ENCODE measurements around the gene PIEZO1. TPM values are rescaled to one million over a fixed set of nuclear protein-coding genes. Genes with fewer than 3 reads are reported as not detected.

Gene PIEZO1
- total RNA-seq, 1 experiment from 2014 or later: 226 TPM

DNA sequence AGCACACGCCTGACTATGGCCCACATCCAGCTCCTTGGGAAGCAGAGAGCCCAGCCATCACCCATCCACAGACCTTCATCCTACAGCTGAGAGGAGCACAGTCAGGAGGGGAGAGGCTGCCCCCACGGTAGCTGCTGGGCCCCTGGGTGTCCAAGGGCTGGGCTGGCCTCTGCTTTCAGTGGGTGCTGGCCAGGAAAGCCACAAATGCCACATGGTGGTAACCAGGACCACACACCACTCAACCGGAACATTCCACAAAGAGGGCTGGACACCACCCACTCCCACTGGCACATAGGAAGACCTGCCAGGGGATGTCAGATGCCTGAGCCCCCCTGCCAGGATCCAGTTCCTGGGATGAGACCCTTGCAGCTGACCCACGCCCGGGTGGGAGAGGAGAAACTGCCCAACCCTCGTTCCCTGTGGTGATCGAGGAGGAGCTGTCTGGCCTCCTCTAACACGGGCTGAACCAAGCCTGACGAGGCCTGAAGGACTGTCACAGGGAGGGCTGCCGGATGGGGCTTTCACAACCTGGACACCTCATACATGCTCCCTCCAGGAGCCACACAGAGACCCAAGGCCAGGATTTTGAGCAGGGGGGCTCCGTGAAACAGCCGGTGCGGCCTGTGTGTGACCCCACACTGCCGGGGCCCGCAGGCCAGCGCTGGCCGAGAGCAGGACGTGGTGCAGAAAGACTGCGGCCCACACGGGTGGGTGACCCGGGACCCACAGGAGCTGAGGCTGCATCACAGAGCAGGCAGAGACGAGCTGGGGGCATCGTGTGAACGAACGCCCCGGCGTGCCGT lies 30.7 kb downstream of the PIEZO1 start:
- no peak for DNase-seq (ENCODE audit: low spot score)

DNA sequence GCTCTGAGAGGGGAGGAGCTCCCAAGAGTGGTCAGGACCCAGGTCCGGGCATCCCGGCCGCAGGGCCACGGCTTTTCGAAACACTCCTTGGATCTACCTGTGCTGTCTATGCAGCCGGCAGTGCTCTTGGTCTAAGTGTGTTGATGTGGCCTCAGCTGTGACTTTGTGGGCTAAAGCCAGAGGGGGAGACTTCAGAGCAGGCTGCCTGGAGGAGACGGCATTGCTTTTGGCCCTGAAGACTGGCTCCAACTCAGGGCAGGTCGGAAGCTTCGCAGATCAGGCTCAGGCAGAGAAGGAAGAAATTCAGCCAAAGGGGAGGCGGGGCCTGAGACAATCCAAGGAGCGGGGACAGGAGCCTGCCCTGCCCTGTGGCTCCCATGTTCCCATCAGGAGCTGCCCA lies 31.4 kb downstream of the PIEZO1 start:
- DNase-seq (ENCODE audit: low spot score): no peak

DNA sequence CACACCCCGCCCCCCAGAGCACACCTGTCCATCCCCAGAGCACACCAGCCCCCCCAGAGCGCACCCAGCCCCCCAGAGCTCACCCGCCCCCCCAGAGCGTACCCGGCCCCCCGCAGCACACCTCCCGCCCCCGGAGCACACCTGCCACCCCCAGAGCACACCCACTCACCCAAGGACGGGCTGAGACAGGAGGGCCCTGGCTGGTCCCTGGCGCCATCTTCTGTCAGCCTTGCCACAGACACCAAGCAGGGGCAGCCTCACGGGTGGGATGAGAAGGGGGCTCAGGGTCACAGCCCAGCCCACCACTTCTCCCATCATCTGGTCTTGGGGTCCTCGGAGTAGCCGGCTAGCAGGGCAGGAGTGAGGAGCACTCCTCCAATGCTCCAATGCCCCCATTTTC lies 31.8 kb downstream of the PIEZO1 start:
- no peak for DNase-seq (ENCODE audit: low spot score)

DNA sequence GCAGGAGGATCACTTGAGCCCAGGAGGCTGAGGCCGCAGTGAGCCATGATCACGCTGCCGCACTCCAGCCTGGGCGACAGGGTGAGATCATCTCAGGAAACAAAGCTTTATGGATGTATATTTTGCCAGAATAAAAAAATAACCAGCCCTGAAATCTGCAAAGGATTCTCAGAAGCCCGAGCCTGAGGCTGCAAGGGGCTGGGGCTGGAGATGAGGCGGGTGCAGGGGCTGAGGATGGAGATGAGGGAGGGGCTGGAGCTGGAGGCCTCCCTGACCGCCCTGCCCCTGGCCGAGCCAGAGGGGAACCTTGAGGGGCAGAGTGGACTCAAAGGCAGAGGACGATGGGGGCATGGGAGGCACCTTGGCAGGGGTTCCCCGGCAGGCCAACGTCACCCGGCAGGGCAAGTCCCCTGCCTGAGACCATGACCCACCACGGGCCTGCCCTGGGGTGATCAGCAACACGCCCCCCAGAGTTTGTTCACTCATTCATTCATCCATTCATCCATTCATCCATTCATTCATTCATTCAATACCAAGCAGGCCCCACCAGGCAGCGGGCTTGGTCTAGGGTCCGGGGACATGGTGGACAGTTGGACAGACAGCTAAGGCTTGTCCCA lies 32.5 kb downstream of the PIEZO1 start:
- DNase-seq (ENCODE audit: low spot score): no peak

DNA sequence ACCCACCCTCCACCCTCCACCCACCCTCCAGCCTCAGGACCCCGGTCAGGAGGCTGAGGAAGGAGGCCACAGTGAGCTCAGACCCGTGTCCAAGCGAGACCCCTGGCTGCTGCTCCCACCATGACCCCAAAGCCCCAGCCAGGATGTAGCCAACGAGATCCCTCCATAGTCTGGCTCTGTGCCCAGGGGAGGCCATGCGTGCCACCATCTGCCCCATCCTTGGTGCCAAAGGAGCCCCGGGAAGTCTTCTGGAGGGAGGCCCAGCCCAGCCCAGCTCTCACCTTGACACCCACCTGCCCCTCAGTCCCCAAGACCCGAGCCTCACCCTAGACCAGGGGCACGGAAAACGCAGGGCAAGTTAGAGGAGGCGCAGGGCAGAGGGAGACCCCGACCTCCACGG lies 34.2 kb downstream of the PIEZO1 start:
- no peak for DNase-seq (ENCODE audit: low spot score)

DNA sequence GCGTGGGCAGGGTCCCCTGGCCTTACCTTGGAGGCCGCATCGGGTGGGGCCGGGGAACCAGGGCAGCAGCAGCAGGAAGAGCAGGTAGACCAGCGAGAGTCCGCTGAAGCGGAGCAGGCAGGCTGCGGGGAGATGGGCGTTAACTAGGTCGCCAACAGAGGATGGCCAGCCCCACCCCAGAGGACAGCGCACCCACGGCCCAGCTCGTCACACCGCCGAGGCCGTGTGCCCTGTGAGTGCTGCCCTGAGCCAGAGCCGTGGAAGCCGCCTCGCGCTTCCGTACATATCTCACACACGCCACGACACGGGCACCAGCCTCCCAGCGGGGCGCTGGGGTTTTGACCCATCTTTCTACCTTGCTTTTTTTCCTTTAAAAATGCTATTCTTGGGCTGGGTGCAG lies 35.7 kb downstream of the PIEZO1 start:
- DNase-seq (ENCODE audit: low spot score): no peak

DNA sequence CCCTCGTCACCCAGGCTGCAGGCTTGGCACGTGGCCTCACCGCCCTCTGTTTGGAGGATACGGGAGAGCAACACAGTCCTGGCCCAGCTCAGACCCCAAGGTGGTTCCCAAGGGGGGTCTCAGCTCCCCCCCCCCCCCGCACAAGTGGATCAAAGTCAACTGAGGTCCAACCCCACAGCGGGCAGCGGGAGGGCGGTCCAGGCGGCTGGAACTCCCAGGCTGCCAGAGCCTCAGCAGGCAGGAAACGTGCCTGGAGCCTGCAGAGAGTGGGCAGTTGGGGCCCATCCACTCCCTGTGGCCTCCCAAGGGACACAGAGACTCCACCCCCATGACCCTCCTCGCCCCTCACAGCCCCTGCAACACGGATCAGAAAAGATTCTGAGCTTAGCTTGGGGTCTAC lies 36.7 kb downstream of the PIEZO1 start:
- DNase-seq (ENCODE audit: low spot score): no peak

DNA sequence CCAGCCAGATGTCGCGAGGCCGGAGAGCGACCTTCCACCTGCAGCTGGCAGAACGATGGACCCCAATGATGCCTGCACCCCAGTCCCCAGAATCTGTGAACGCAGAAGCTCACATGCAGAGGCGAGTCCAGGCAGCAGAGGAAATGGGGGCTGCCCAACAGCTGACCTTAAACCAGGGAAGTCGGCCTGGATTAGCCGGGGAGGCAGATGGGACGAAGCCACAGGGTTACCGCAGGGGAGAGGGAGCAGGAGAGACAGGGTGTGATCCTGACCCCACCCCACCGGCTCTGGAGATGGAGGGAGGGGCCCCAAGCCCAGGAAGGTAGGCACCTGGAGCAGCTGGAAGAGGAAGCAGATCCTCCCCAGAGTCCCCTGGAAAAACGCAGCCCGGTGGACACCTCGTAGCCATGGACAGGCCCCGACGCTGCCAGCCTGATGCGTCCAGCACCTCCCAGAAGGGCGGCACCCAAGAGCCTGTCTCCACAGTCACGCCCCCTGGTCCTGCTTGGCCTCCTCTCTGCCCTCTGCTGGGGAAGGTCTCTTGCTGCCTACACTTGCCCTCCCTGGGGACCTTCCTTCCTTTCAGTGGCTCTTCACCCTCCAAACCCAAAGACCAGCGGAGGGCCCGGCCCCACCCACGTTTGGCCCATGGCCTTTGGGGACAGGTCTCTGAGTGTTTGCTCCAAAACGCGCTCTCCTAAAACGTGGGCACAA lies 37.3 kb downstream of the PIEZO1 start:
- DNase-seq (ENCODE audit: low spot score): peak; percentile 71

DNA sequence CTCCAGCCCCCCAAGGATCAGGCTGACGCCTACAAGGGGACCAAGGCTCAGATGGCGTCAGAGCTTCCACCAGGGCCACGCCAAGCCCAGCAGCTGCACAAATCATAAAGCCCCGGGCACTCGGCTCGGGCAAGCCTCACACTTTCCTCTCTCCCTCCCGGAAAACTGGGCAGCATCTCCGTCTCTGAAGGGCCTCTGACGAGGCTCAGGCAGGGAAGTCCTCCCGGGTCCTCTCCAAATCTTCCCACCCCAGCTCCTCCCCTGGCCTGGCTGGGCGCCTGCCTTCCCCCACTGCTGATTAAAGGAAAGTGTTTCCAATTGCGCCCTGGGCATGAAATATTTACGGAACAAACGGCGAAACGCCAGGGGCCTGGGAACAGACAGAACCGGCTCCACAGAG lies 38.5 kb downstream of the PIEZO1 start:
- no peak for DNase-seq (ENCODE audit: low spot score)

DNA sequence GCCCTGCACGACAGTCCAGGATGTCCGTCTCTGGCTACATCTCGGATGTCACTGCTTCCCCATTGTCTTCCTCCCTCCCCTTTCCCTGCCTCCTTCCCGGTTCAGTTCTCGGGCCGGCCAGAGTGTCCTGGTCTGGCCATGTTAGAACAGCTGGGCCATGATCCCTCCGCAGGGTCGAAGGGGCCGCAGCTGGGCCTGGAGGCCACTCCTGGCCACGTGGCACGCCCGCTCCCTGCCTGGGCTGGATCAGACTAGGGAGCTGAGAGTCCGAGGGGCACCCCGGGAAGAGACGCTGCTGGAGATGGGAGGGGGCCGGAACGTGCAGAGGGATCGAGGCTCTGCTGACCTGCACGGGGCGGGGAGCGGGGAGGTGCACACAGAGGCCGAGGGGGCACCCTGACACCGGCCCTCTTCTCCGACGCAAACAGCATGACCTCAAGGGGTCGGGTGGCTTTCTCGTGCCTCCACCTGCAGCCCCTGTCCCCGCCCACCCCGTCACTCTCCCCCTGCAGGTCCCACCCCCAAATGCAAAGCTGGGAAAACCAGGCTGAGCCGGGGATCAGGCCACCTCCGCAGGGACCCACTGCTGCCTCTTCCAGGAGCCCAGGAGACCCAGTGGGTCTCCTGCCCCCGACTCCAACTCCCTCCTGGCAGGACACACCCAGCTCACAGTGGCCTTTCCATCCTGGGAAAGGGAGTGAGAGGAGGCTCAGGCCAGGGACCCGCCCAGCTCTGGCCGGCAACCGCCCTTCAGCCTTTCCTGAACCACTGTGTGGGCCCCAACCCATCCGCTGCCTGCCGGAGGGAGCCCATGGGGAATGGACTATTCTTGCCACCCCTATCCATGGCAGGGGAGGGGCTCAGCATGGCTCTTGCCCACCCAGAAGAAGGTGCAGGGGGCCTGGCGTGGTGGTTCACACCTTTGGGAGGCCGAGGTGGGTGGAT lies 40.2 kb downstream of the PIEZO1 start:
- DNase-seq (ENCODE audit: low spot score): no peak

DNA sequence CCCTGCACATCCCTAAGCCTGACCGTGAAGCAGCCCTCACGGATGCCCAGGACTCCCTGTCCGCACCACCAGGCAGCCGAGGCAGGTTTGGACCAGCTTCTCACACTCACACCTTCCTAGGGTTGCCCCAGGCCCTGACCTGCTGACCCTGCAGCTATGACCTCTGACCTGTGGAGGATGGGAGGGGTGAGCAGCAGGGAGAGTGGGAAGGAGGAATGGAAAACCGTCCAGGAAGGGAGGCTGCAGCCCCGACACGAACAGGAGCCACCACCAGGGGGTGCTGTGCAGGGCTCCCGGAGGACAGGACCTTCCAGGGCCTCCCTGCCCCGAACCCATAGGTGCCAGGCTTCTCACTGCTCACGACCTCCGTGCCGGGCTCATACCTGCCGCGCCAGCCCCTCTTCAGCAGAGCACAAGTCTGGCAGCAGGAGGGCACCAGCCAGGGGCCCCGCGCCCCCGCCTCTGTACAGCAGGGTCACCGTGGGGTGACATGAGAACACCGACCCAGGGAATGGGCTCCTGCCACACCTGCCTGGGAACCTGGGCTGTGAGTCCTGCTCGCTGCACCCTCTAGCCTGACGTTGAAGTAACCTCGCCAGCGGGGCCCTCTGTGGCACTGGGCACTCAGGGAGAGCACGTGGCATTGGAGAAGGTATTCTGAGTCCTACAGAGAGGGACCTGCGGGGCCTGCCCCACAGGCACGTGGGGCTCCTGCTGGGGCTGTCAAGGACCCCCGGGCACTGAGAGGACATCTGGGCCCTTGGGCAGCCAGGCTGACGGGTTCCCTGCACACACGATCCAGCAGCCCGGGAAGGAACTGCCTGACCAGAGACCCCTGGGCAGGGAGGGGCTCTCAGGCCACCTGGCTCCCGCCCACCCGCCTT lies 41.1 kb downstream of the PIEZO1 start:
- peak; percentile 61 for DNase-seq (ENCODE audit: low spot score)

DNA sequence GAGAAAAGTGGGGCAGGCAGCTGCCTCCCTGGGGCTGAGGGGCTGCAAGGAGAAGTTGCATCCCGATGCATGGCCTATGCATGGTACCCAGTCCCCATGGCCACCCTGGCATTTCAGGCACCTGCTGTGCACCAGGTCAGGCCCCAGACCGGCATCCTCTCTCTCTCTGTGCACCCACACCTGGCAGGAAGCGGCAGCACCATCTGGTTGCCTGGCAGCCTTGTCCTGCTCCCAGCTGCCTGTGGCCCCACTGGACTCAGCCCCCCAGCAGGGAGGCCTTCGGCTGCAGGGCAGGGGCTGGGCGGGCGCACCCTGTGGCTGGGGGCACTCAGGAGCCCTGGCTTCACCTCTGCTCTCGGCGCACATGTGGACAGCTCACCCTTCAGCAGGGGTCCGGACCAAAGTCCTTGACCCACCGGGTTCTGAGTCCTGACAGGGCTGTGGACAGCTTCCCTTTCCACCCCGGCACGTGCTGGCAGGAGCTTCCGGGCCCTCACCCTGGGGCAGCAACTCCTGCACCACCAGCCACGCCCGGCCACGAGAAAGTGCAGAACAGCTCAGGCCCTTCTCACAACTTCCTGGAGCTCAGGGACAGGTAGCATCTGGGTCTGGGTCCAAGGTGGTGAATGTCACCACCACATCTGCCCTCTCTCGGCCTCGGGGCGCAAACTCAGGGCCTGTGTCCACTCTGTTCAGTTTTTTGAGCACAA lies 42.0 kb downstream of the PIEZO1 start:
- no peak for DNase-seq (ENCODE audit: low spot score)

DNA sequence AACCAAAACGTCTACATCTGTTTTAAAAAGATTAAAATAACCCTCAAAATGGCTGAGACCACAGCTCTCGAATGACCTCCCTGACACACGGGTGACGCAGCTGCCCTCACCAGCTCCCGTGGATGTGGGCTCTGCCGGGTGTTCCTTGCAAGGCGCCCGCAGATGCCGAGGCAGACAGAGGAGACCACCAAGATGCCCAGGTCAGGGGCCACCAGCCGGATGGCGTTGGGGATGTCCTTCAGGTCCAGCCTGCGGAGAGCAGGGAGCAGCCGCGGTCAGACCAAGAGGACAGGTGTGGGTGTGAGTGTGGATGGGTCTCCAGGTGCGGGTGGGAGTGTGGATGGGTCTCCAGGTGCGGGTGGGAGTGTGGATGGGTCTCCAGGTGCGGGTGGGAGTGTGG lies 43.7 kb downstream of the PIEZO1 start:
- DNase-seq (ENCODE audit: low spot score): no peak

DNA sequence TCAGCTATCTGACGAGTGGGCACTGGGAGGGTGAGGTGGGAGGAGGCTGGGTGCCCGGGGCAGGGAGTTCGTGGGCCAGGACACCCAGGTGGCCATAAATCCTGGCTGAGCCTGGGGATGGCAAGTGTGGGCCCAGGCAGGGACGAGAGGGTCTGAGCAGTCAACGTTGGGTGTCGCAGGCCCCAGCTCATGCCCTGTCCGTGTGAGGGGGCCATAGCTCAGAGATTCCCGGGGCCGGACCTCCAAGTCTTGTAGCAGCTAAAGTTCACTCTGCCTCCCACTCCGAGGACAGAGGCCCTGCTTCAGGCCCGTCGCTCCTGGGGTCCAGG lies 44.3 kb downstream of the PIEZO1 start:
- DNase-seq (ENCODE audit: low spot score): no peak

DNA sequence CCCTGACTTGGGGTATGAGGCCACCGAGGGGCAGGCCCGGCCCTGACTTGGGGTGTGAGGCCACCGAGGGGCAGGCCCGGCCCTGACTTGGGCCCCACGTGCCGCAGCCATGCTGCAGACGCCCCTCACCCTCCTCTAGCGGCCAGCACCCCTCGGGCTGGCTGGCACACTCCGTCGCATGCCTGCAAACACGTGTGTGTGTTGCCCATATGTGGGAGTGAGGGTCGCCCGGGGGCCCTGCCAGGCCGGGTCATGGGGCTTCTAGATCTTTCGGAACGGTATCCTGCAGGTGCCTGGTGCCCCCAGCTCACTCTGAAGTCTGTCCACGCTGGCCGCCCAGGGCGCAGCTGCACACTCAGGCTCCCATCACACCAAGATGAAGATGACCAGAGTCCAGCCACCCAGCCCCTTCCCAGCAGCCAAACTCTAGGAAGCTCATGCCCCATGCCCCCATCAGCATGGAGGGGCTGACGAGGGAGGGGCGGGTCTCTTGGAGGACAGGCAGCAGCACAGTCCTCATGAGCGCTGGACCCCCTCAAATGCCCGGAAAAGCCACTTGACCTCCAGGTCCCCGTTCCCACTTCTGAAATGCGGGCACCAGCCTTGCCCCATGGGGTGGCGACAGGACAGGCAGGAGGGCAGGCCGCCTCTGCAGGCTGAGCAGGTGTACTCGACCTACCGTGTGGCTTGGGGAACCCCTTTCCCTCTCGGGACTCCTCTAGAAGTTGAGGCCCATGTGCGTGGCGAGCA lies 44.9 kb downstream of the PIEZO1 start:
- DNase-seq (ENCODE audit: low spot score): no peak

DNA sequence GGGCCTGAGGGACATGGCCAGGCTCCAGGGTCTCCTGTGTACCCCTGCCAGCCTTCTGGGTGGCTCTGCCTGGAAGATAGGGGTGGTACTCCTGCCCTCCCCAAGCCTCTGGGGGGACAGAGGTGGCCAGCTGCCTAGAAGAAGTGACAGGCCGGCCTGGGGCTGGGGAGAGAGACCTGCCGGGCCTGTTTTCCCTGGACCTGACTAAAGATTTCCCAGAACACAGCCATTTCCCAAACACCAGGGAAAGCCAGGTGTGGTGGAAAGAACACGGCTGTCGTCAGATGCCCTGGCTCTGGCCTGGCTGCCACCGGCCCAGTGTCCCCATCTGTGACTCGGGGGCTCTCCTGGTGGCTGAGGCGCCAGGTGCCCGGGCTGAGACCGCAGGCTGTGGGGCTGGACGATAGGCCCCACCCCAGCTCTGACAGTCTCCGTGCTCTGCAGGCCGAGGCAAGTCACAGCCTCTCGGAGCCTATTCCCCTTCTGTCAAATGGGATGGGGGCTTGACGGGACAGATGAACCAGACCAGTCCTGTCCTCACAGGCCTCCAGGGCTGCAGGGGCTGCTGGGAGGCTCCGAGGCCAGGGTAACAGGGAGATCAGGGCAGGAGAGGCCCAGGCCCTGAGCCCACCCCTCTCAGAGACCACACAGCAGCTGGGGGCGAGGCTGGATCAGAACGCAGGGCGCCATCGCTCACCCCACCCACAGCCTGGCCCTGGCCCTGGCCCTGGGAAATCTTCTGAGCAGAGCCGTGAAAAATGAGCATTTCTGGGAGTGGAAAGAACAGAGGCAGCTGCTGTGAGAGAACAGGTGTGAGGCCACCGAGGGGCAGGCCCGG lies 45.7 kb downstream of the PIEZO1 start:
- no peak for DNase-seq (ENCODE audit: low spot score)

DNA sequence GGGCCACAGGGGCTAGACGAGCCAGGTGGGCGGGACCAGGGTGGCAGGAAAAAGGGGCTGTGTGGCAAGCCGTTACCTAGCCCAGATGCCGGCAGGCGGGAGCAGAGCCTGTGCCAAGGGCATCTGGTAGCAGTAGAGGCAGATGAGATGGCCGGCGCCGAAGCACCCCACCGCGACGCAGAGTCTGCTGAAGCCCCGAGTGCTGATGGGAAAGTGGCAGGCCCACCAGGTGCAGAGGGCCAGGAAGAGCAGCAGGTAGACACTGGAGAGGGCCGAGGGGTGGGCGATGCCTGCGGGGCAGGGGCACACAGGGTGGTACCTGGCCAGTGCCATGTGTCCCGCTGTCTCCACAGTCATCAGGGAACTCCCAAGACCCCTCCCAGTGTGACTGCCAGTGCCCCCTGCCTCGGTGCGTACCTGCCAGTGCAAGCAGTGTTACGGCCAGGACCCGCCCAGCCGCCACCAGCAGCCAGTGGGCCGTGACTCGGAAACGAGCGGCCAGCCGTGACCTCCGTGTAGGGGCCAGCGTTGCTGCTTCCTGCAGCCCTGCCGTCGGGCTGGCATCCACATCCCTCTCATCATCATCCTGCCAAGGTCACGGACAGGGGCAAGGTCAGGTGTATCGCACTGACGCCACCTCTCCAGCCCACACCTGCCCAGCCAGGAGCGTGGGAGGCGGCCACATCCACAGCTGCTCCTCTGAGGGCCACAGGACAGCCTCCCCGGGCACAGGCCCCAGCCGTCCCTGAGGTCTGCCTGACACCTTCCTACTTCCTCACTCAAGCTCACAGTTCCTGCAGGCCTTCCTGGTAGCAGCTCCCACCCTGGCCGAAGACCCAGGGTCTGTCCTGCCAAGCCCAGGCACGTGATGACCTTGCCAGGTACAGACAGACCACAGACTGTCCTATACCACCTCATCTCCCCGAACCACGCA lies 46.6 kb downstream of the PIEZO1 start:
- DNase-seq (ENCODE audit: low spot score): no peak
